Stimulated activated naive CD4-positive, alpha-beta T cell (primary cell): ENCODE measurements around the gene RAD1.
"Not testable (repeated sequence)": the region's sequence is repeated elsewhere in the genome, so short reads cannot be mapped to it uniquely, and the experiment has no call there.

Experiments
- DNase-seq, 6 experiments: peaks; one replicate each; lab custom pipeline; 2025; lab: John Stamatoyannopoulos, UW

Gene RAD1

GRCh38 chr5:34915139-34915855 is at the start of gene RAD1, which contains the start of gene BRIX1:
TSS of gene RAD1 (minus strand) at chr5:34915504. CDS start at chr5:34914892, 612 bp downstream.
TSS of gene BRIX1 (plus strand) at chr5:34915711. CDS start at chr5:34915739, 28 bp downstream.
- peak; percentile 85 to 91 (median 88) for DNase-seq

- DNase-seq: no peak
Measured at GRCh38 chr5:34959323-34959722, 44.0 kb upstream of the RAD1 start.

GRCh38 chr5:34957857-34958690 is 42.8 kb upstream of the RAD1 start:
- peak in 1 of 6 experiments; percentile 5 for DNase-seq

GRCh38 chr5:34957321-34957720 is 42.0 kb upstream of the RAD1 start:
- DNase-seq: no peak

- DNase-seq: no peak
Measured at GRCh38 chr5:34944460-34945047, 29.2 kb upstream of the RAD1 start.

GRCh38 chr5:34944044-34944443 is 28.7 kb upstream of the RAD1 start:
- no peak for DNase-seq

- no peak for DNase-seq
Measured at GRCh38 chr5:34941936-34942335, 26.6 kb upstream of the RAD1 start.

- DNase-seq: no peak
Measured at GRCh38 chr5:34932947-34933346, 17.6 kb upstream of the RAD1 start.

GRCh38 chr5:34930870-34931269 is 15.6 kb upstream of the RAD1 start:
- DNase-seq: no peak

GRCh38 chr5:34930462-34930844 is 15.1 kb upstream of the RAD1 start:
- no peak for DNase-seq

GRCh38 chr5:34929720-34930461 is 14.6 kb upstream of the RAD1 start:
- DNase-seq: peak; percentile 71 to 79 (median 76)

GRCh38 chr5:34929134-34929719 is 13.9 kb upstream of the RAD1 start, which contains the start of gene DNAJC21:
TSS of gene DNAJC21 (plus strand) at chr5:34929559. CDS start at chr5:34929820, 261 bp downstream.
- peak; percentile 95 to 97 (median 95) for DNase-seq

- DNase-seq: no peak
Measured at GRCh38 chr5:34928267-34928666, 13.0 kb upstream of the RAD1 start.

GRCh38 chr5:34927785-34928184 is 12.5 kb upstream of the RAD1 start:
- DNase-seq: no peak

GRCh38 chr5:34926318-34926888 is 11.1 kb upstream of the RAD1 start:
- no peak for DNase-seq

- DNase-seq: no peak
Measured at GRCh38 chr5:34924462-34924765, 9.1 kb upstream of the RAD1 start.

- no peak for DNase-seq
Measured at GRCh38 chr5:34923694-34924461, 8.6 kb upstream of the RAD1 start.

- DNase-seq: not testable (repeated sequence)
Measured at GRCh38 chr5:34923256-34923655, 8.0 kb upstream of the RAD1 start.

- no peak for DNase-seq
Measured at GRCh38 chr5:34919077-34919476, 3.8 kb upstream of the RAD1 start.

GRCh38 chr5:34918025-34918424 is 2.7 kb upstream of the RAD1 start:
- no peak for DNase-seq

GRCh38 chr5:34916518-34916917 is 1.2 kb upstream of the RAD1 start:
- no peak for DNase-seq
